A549 (cell line): Measurements from ENCODE around the gene HMGCLL1. TPM values are rescaled to one million over a fixed set of nuclear protein-coding genes. Genes with fewer than 3 reads are reported as not detected.

Source experiments
- ATAC-seq, 2 experiments: fragments of 200-7000 bp in 1 of 2; fragments of >200 bp in 1 of 2; cut with Nextera tagmentation in 1 of 2; cut with Tn5 transposase in 1 of 2; 3 replicates each; pipeline versions ENCODE4 v1.8.0 to v1.9.1; 2018 to 2020; ENCODE audit warnings: mild to moderate bottlenecking in 1 of 2, moderate library complexity in 1 of 2
- CTCF ChIA-PET: fragments of 300-600 bp; sonication (Branson Sonifier 250); formaldehyde crosslinking; extraction: SDS; loops from one replicate; lab custom pipeline; 2021; ENCODE audit warnings: antibody characterized with exemption, inconsistent platforms; lab: Yijun Ruan, JAX
- POLR2A ChIA-PET: fragments of 350-600 bp; formaldehyde crosslinking; extraction: SDS; loops from one replicate; lab custom pipeline; 2021; ENCODE audit warnings: antibody characterized with exemption, inconsistent platforms; lab: Yijun Ruan, JAX
- DNase-seq, 2 experiments: peaks; one replicate each; pipeline versions ENCODE4 v3.0.0 to v3.0.0-alpha.2; 2011 to 2016; ENCODE audit warnings: low read depth in 1 of 2, low spot score in 1 of 2
- FAIRE-seq: peaks from 2 replicates; lab custom pipeline; 2011; peaks lifted over from hg19 to GRCh38; lab: Jason Lieb, UNC
- H3K27ac ChIP-seq, 2 experiments: fragments of >200 bp; sonication (Bioruptor Twin); formaldehyde crosslinking; 3 replicates each; pipeline ENCODE4 v1.5.1; 2016 to 2017
- H3K4me1 ChIP-seq: fragments of >200 bp; sonication (Bioruptor Twin); formaldehyde crosslinking; 3 replicates; pipeline ENCODE4 v1.6.1; 2016
- H3K4me2 ChIP-seq: fragments of >200 bp; sonication (Bioruptor Twin); formaldehyde crosslinking; 3 replicates; pipeline ENCODE4 v1.6.1; 2016
- H3K4me3 ChIP-seq: fragments of >200 bp; sonication (Bioruptor Twin); formaldehyde crosslinking; 3 replicates; pipeline ENCODE4 v1.5.1; 2016
- H3K9me3 ChIP-seq: fragments of >200 bp; sonication (Bioruptor Twin); formaldehyde crosslinking; 3 replicates; pipeline ENCODE4 v1.6.1; 2016
- BHLHE40 ChIP-seq: IDR thresholded peaks from 2 replicates; pipeline ENCODE4 v1.6.1; 2012; ENCODE audit warnings: low read depth, low read length, inconsistent platforms
- CBX2 ChIP-seq: fragments of 200-600 bp; sonication (generic); IDR thresholded peaks from 2 replicates; pipeline ENCODE4 v1.6.1; 2016; ENCODE audit warnings: low read depth, mild to moderate bottlenecking, borderline replicate concordance
- CBX8 ChIP-seq: fragments of 200-600 bp; sonication (generic); IDR thresholded peaks from 2 replicates; pipeline ENCODE4 v1.6.1; 2016
- CHD4 ChIP-seq: fragments of 200-600 bp; sonication (generic); IDR thresholded peaks from 2 replicates; pipeline ENCODE4 v1.6.1; 2016; ENCODE audit warnings: antibody characterized with exemption, mild to moderate bottlenecking, borderline replicate concordance
- EP300 ChIP-seq, 2 experiments: fragments of >200 bp; sonication (Bioruptor Twin); formaldehyde crosslinking; IDR thresholded peaks; 2 replicates in 1 of 2; 3 replicates in 1 of 2; pipeline ENCODE4 v1.6.1; 2016 to 2017
- ESRRA ChIP-seq: fragments of 150-350 bp; IDR thresholded peaks from 2 replicates; pipeline ENCODE4 v1.6.1; 2014; ENCODE audit warnings: mild to moderate bottlenecking, low read length, borderline replicate concordance
- FOSL2 ChIP-seq, 2 experiments: fragments of 450-650 bp in 1 of 2; fragments of >200 bp in 1 of 2; sonication (Bioruptor Twin) in 1 of 2; formaldehyde crosslinking; IDR thresholded peaks; 2 replicates each; pipeline versions ENCODE4 v1.5.0 to v1.6.1; 2016 to 2020; ENCODE audit warnings: mild to moderate bottlenecking in 1 of 2, moderate library complexity in 1 of 2
- HDAC2 ChIP-seq: fragments of 200-600 bp; sonication (generic); IDR thresholded peaks from 2 replicates; pipeline ENCODE4 v1.6.1; 2016
- HEYL ChIP-seq: fragments of 250-450 bp; sonication (Bioruptor Pico); IDR thresholded peaks from 2 replicates; pipeline ENCODE4 v1.8.0; 2021; ENCODE audit warnings: mild to moderate bottlenecking, moderate library complexity
- HOXA7 ChIP-seq: fragments of 250-450 bp; sonication (Bioruptor Pico); IDR thresholded peaks from 2 replicates; pipeline ENCODE4 v1.5.0; 2020; ENCODE audit warnings: mild to moderate bottlenecking, moderate library complexity
- HOXB5 ChIP-seq: fragments of 250-450 bp; sonication (Bioruptor Pico); IDR thresholded peaks from 2 replicates; pipeline ENCODE4 v1.5.0; 2020; ENCODE audit warnings: mild to moderate bottlenecking, moderate library complexity
- JUNB ChIP-seq: fragments of >200 bp; sonication (Bioruptor Twin); formaldehyde crosslinking; IDR thresholded peaks from 2 replicates; pipeline ENCODE4 v1.6.1; 2016
- KDM1A ChIP-seq: fragments of 200-600 bp; sonication (generic); IDR thresholded peaks from 2 replicates; pipeline ENCODE4 v1.6.1; 2016; ENCODE audit warnings: low read depth, mild to moderate bottlenecking
- KDM5A ChIP-seq: fragments of 200-600 bp; sonication (generic); IDR thresholded peaks from 2 replicates; pipeline ENCODE4 v1.6.1; 2016; ENCODE audit warnings: antibody characterized with exemption, mild to moderate bottlenecking
- MAFK ChIP-seq: fragments of 450-650 bp; IDR thresholded peaks from 2 replicates; pipeline ENCODE4 v1.6.1; 2014; ENCODE audit not compliant: partially characterized antibody
- MYC ChIP-seq: IDR thresholded peaks from 2 replicates; pipeline ENCODE4 v1.6.1; 2012; ENCODE audit warnings: mild to moderate bottlenecking, inconsistent platforms, low read length, improper control_type of control experiment, borderline replicate concordance
- NFE2L2 ChIP-seq: fragments of 150-350 bp; conservative IDR thresholded peaks from 2 replicates; pipeline ENCODE4 v1.6.1; 2014; ENCODE audit warnings: low read length
- NPAS2 ChIP-seq: fragments of 250-450 bp; sonication (Bioruptor Pico); IDR thresholded peaks from 2 replicates; pipeline ENCODE4 v1.8.0; 2022; ENCODE audit warnings: mild to moderate bottlenecking, moderate library complexity, borderline replicate concordance
- POLR2A ChIP-seq: IDR thresholded peaks from 2 replicates; pipeline ENCODE4 v1.6.1; 2012; ENCODE audit warnings: mild to moderate bottlenecking, low read length
- POLR2AphosphoS2 ChIP-seq: conservative IDR thresholded peaks from 2 replicates; pipeline ENCODE4 v1.6.1; 2012; ENCODE audit warnings: low read length, improper control_type of control experiment, inconsistent platforms
- RAD21 ChIP-seq, 2 experiments: fragments of >200 bp in 1 of 2; sonication (Bioruptor Twin) in 1 of 2; formaldehyde crosslinking in 1 of 2; IDR thresholded peaks in 1 of 2; conservative IDR thresholded peaks in 1 of 2; 2 replicates in 1 of 2; 3 replicates in 1 of 2; pipeline ENCODE4 v1.6.1; 2012 to 2018; ENCODE audit warnings: inconsistent platforms in 1 of 2
- RFX5 ChIP-seq: fragments of 450-650 bp; IDR thresholded peaks from 2 replicates; pipeline ENCODE4 v1.7.1; 2014; ENCODE audit warnings: antibody characterized with exemption, mild to moderate bottlenecking, moderate library complexity
- SMC3 ChIP-seq: fragments of >200 bp; sonication (Bioruptor Twin); formaldehyde crosslinking; IDR thresholded peaks from 3 replicates; pipeline ENCODE4 v1.6.1; 2018; ENCODE audit warnings: inconsistent platforms
- TFCP2L1 ChIP-seq: fragments of 250-450 bp; sonication (Bioruptor Pico); IDR thresholded peaks from 2 replicates; pipeline ENCODE4 v1.5.0; 2021; ENCODE audit warnings: mild to moderate bottlenecking
- TP53 ChIP-seq: fragments of 250-450 bp; sonication (Bioruptor Pico); IDR thresholded peaks from 2 replicates; pipeline ENCODE4 v1.5.0; 2021; ENCODE audit warnings: mild to moderate bottlenecking, moderate library complexity
- ZNF302 ChIP-seq: fragments of 250-450 bp; sonication (Bioruptor Pico); IDR thresholded peaks from 2 replicates; pipeline ENCODE4 v1.9.0; 2021; ENCODE audit warnings: inconsistent platforms, mild to moderate bottlenecking, moderate library complexity
- WGBS: methylation state at CpG from one replicate; pipeline ENCODE4 v1.1.6; 2017; ENCODE audit errors: missing lambda C conversion rate; 5-methylcytosine and 5-hydroxymethylcytosine counted together
- polyA plus RNA-seq, 4 experiments: library from polyadenylated mRNA; depleted of rRNA in 3 of 4; stranded (reverse); fragments of >200 nt; fragmentation: RNase III in 1 of 4; extraction: RNeasy Plus Mini Kit Qiagen cat#74134 plus additional on column Dnase treatment in 1 of 4; gene quantifications; 2 replicates in 3 of 4; 3 replicates in 1 of 4; pipeline ENCODE4 v1.2.3, GENCODE V29; 2011 to 2017
- TF ChIP-seq, protein P1 (sequence below): IDR thresholded peaks from 2 replicates; pipeline ENCODE4 v1.6.1; 2012; ENCODE audit warnings: low read depth, borderline replicate concordance
- TF ChIP-seq, protein P2 (sequence below): fragments of >200 bp; sonication (Bioruptor Twin); formaldehyde crosslinking; IDR thresholded peaks from 3 replicates; pipeline ENCODE4 v1.5.1; 2016
- TF ChIP-seq, protein P3 (sequence below): fragments of 150-350 bp; IDR thresholded peaks from 2 replicates; pipeline ENCODE4 v1.6.1; 2014; ENCODE audit warnings: low read depth, mild to moderate bottlenecking, low read length

The HMGCLL1 gene
- polyA plus RNA-seq, 2 of the 4 experiments (the other 2 are of a cell fraction): 0.28 to 0.78 TPM

DNA sequence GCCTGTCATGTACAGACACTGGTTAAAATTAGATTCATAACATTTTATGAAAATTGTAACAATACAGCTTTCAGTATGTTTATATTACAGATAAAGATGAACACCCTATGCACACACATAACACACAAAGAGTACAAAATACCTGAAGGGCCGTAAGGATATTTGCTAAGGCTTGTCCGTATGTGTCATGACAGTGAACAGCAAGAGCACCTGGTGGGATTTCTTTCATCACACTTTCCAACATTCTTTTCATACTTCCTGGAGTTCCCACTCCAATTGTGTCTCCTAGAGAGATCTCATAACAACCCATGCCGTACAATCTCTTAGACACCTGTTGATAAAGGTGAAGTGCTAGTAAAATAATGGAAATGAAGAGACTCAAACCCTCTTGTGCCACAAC lies 83.7 kb downstream of the HMGCLL1 start:
- H3K4me1 ChIP-seq: no peaks in the 10 kb centered on the region
- DNase-seq: no peak
- no peak overlapping the region for H3K27ac ChIP-seq
- CTCF ChIA-PET: no interaction called here
- no peaks in the 10 kb centered on the region for H3K9me3 ChIP-seq
- POLR2A ChIA-PET: no interaction called here
- TF ChIP-seq RAD21 (conservative IDR thresholded peaks at IDR 0.05 in 1 of 2, IDR thresholded peaks at IDR 0.05 in 1 of 2): no peak
- TF ChIP-seq MYC: no peak
- no peak for TF ChIP-seq HOXB5 (CRISPR knock-in tag)
- no peak for TF ChIP-seq SMC3
- TF ChIP-seq TFCP2L1: no peak
- TF ChIP-seq KDM5A: no peak
- no peak for TF ChIP-seq ZNF302 (CRISPR knock-in tag)
- H3K4me2 ChIP-seq: no peak overlapping the region
- no peak overlapping the region for H3K4me3 ChIP-seq
- ATAC-seq: no peak
- no peak for FAIRE-seq
- 65% methylated on average over 3 of the region's 3 CpGs for WGBS

DNA sequence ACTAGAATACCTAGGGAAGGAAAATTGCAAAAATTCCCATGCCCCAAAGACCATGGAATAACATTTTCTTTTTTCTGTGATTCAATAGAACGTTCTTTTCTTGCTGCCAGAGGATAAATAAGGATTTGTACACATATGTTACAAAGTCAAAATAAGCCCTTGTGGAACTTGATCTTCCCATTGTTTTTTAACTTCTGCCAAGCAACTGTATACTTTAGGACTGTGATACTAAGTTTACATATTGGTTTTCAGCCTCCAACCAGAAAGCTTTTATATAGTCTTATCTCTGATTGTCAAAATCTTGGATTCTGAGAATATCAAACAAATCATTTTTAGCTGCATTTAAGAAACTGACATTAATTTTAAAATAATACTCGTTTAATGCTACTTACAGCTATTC lies 84.6 kb downstream of the HMGCLL1 start:
- TF ChIP-seq POLR2A: no peak
- no peak for TF ChIP-seq FOSL2 (IDR thresholded peaks at IDR 0.05)
- TF ChIP-seq FOSL2 (CRISPR knock-in tag; IDR thresholded peaks at IDR 0.05): no peak
- no peak for TF ChIP-seq TFCP2L1
- TF ChIP-seq, protein P1, sequence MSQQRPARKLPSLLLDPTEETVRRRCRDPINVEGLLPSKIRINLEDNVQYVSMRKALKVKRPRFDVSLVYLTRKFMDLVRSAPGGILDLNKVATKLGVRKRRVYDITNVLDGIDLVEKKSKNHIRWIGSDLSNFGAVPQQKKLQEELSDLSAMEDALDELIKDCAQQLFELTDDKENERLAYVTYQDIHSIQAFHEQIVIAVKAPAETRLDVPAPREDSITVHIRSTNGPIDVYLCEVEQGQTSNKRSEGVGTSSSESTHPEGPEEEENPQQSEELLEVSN: no peak
- no peak for TF ChIP-seq SMC3
- TF ChIP-seq KDM5A: no peak
- TF ChIP-seq ZNF302 (CRISPR knock-in tag): no peak
- no peak for TF ChIP-seq KDM1A
- no peak for TF ChIP-seq POLR2AphosphoS2
- no peak for TF ChIP-seq ESRRA
- TF ChIP-seq NFE2L2: no peak
- TF ChIP-seq RFX5: no peak
- TF ChIP-seq NPAS2 (CRISPR knock-in tag): no peak
- no peak for TF ChIP-seq CHD4
- TF ChIP-seq, protein P2, sequence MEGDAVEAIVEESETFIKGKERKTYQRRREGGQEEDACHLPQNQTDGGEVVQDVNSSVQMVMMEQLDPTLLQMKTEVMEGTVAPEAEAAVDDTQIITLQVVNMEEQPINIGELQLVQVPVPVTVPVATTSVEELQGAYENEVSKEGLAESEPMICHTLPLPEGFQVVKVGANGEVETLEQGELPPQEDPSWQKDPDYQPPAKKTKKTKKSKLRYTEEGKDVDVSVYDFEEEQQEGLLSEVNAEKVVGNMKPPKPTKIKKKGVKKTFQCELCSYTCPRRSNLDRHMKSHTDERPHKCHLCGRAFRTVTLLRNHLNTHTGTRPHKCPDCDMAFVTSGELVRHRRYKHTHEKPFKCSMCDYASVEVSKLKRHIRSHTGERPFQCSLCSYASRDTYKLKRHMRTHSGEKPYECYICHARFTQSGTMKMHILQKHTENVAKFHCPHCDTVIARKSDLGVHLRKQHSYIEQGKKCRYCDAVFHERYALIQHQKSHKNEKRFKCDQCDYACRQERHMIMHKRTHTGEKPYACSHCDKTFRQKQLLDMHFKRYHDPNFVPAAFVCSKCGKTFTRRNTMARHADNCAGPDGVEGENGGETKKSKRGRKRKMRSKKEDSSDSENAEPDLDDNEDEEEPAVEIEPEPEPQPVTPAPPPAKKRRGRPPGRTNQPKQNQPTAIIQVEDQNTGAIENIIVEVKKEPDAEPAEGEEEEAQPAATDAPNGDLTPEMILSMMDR: no peak
- TF ChIP-seq, protein P3, sequence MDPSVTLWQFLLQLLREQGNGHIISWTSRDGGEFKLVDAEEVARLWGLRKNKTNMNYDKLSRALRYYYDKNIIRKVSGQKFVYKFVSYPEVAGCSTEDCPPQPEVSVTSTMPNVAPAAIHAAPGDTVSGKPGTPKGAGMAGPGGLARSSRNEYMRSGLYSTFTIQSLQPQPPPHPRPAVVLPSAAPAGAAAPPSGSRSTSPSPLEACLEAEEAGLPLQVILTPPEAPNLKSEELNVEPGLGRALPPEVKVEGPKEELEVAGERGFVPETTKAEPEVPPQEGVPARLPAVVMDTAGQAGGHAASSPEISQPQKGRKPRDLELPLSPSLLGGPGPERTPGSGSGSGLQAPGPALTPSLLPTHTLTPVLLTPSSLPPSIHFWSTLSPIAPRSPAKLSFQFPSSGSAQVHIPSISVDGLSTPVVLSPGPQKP: no peak
- TF ChIP-seq CBX8: no peak
- no peak for TF ChIP-seq BHLHE40
- TF ChIP-seq MAFK: no peak
- no peak for TF ChIP-seq EP300 (IDR thresholded peaks at IDR 0.05)
- ChIA-PET CTCF (no interaction called here), POLR2A (no interaction called here)
- H3K4me2 ChIP-seq: no peak overlapping the region
- H3K9me3 ChIP-seq: no peaks in the 10 kb centered on the region
- no peak for DNase-seq
- no peak for FAIRE-seq
- no peak overlapping the region for H3K27ac ChIP-seq
- no peak for ATAC-seq
- H3K4me3 ChIP-seq: no peak overlapping the region
- WGBS: 30% methylated on average over 2 of the region's 2 CpGs
- H3K4me1 ChIP-seq: no peaks in the 10 kb centered on the region

DNA sequence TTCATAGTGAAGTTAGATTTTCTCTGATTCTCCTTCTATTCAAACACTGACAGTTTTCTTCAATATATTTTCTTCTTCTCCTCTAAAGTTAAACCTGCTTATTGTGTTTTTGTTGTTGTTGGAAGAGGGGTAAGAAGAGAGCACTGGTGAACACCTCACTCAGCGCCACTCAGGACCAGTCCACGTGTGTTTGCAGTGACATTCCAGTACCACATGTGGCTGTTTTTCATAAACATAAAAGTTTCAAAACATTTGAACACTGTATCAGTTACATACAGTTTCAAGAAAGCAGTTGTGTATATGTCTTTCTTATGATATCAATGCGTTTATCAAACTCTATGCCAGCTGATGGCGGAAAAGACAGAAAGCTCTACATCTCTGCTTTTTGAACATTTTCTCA lies 86.7 kb downstream of the HMGCLL1 start:
- H3K27ac ChIP-seq: no peak overlapping the region
- DNase-seq (no peak), FAIRE-seq (no peak), ATAC-seq (no peak)
- WGBS: 89% methylated on average over 4 of the region's 4 CpGs
- no peaks in the 10 kb centered on the region for H3K9me3 ChIP-seq
- POLR2A ChIA-PET: no interaction called here
- H3K4me1 ChIP-seq: no peaks in the 10 kb centered on the region
- CTCF ChIA-PET: no interaction called here
- no peak overlapping the region for H3K4me3 ChIP-seq
- no peak overlapping the region for H3K4me2 ChIP-seq
- no peak for TF ChIP-seq TP53 (CRISPR knock-in tag)
- TF ChIP-seq NFE2L2: no peak
- TF ChIP-seq KDM1A: no peak
- TF ChIP-seq NPAS2 (CRISPR knock-in tag): no peak
- no peak for TF ChIP-seq MYC
- no peak for TF ChIP-seq CHD4
- no peak for TF ChIP-seq HOXA7 (CRISPR knock-in tag)
- no peak for TF ChIP-seq HEYL (CRISPR knock-in tag)
- TF ChIP-seq JUNB: no peak
- TF ChIP-seq KDM5A: no peak
- TF ChIP-seq, protein P3: no peak
- TF ChIP-seq CBX2: no peak
- TF ChIP-seq MAFK: no peak
- TF ChIP-seq HDAC2: no peak
